Activated T-cell treated with anti-CD3 and anti-CD28 coated beads, Interleukin-2, amount 50 U/mL, for 48 hours (primary cell): ENCODE results near the gene SLC7A4.
"Not testable (repeated sequence)": the region's sequence is repeated elsewhere in the genome, so short reads cannot be mapped to it uniquely, and the experiment has no call there.

Experiments
- DNase-seq, 2 experiments: peaks; one replicate each; pipeline ENCODE4 v3.0.0-alpha.2; 2020

SLC7A4 gene, protein sequence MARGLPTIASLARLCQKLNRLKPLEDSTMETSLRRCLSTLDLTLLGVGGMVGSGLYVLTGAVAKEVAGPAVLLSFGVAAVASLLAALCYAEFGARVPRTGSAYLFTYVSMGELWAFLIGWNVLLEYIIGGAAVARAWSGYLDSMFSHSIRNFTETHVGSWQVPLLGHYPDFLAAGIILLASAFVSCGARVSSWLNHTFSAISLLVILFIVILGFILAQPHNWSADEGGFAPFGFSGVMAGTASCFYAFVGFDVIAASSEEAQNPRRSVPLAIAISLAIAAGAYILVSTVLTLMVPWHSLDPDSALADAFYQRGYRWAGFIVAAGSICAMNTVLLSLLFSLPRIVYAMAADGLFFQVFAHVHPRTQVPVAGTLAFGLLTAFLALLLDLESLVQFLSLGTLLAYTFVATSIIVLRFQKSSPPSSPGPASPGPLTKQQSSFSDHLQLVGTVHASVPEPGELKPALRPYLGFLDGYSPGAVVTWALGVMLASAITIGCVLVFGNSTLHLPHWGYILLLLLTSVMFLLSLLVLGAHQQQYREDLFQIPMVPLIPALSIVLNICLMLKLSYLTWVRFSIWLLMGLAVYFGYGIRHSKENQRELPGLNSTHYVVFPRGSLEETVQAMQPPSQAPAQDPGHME

DNA sequence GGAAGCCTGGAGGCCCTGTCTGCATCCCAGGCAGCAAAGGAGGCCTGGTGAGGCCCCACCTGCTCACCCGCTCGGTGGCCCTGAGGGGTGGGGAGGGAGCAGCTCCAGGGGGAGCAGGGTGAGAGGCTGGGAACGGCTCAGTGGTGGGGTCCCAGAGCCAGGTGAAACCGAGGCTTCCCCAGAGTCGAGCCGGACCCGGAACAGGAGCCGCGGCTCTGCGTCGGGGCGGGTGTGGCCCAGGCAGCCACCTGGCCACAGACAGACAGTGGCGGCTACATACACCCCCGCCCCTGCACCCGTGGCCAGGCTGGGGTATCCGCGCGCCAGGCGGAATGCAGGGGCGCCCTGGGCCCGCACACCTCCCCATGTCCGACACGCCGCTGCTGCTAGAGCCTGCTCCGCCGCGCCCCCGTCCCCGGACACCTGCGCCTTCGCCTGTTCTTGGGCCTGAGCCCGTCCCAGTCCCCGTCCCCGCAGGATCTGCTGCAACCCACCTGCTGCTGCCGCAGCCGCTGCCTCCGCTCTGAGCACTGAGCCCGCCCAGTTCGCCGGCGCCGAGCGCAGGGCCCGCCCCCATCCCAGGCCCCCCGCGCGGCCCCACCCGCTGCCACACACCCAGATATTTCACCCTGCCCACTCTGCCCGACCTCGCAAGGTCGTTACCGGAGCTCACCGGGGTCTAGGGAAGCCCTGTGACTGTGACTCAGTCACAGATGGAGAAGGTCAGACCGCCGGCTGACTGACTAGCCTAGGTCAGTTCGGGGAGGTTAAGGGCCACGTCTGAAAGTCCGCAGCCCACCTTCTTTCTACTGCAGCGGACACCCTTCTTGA is at the start of gene SLC7A4:
SLC7A4 (minus strand) TSS at position 525 of the 831 bp plus-strand sequence. CDS start 749 bp downstream, outside the sequence.
- DNase-seq = no peak

DNA sequence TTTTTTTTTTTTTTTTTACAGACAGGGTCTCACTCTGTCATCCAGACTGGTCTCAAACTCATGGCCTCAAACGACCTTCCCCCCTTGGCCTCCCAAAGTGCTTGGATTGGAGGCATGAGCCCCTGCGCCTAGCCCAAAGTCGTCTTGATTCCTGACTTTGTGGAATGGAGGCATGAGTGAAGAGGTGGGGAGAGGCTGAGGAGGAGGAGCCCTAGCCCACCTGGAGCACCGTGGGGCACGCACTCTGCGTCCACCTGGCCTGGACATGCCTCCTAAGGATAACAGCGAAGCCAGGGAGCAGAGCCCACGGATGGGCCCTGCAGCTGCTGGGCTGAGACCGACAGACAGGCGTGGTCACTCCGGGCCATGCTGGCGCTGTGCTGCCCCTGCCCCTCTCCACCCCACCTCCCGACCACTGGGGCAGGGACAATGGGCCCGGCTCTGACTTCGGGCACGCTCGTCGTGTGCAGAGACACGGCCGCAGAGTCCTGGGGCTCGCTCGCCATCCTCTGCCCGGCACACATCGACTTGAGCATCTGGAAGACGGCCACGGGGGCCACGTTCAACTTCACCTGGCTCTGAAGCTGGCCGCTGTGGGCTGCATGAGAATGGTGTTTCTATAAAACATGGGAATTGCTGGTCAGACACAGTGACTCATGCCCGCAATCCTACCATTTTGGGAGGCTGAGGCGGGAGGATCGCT is 48.2 kb upstream of the SLC7A4 start:
- DNase-seq = no peak

DNA sequence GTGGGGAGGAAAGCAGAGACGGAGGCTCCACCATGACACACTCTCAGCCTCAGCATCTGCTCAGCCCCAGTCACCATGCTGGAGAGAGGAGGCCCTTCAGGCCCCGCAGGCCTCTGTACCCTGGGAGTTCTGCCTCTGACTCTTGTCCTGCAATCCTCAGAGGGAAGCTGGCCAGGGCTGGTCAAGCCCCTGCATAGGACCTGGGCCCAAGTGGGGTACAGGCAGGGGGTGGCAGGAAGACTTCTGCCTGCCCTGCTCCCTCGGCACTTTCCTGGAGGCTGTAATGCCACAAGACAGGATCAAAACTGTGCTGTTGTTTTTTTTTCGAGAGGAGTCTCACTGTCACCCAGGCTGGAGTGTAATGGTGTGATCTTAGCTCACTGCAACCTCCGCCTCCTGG is 47.1 kb upstream of the SLC7A4 start:
- no peak for DNase-seq

DNA sequence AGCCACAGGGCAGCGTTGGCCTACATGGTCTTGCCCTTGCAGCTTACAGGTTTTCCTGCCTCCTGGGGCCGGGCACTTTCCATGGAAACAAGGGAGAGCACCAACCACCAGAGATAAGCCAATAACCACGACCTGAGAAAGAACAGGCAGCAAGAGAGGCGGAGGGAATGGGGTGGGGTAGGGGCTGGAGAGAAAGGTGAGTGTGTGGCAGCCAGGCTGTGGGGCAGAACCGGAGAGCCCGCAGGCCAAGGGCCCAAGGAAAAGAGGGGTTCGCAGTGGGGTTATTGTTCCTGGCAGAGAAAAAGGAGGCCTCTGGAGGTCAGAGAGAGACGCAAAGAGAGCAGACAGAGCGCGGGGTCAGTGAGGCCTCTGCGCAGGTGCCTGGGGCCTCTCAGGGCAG is 46.6 kb upstream of the SLC7A4 start:
- no peak for DNase-seq

DNA sequence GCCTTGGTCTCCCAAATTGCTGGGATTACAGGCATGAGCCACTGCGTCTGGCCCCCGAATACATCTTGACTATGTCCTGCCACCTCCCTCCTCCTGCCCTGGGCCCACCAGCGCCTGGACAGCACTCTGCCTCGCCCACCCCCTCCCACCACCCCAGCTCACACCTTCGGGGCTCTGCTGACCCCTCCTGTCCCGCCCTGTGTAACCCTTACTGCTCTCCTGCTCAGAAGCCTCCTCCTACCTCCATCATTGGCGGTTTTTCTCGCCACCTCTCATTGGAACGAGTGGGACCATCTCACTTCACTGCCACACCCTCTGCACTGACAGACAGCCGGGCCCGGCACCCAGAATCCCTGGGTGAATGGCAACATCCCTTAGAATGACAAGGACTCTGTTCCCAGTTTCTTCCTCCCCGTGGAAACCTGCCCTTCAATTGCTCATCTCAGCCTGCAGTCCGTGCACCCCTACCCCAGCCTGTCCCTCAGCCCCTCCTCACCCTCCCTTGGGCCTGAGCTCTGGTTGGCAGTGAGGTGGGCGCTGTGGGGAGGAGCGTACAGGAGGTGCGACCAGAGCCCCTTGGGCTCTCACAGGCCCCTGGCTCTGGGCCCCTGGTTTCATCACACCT is 45.6 kb upstream of the SLC7A4 start:
- no peak for DNase-seq

DNA sequence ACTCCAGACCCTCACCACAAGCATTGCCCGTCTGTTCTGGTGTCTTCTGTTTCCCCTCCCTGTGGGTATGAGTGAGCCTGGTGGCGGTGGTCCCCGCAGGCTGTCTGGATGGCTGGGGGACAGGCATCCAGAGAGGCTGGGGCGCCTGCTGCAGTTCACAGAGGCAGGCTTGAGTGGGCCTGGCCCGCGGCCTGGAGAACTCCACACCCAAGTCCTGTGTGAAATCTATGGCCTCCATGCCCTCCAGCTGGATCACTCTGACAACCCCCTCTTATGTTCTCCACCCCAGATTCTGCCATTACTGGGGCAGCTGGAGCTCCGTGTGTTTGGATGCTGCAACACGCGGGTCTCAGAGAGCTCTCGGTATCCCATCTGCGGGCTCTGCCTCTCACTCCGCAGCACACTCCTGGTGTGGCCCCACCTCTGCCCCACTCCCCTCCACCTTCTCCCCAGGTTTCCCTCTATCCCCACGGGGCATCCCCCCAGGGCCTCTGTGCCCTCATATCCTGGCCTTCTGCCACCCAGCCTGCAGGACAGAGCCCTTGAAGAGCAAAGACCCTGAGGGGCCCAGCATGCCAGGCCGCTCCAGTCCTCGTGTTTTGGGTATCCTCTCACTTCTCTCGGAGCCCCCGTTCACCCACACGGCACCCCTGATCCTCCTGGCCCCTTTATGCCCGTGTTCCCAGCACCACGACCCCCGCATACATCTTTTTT is 44.7 kb upstream of the SLC7A4 start:
- DNase-seq = no peak

DNA sequence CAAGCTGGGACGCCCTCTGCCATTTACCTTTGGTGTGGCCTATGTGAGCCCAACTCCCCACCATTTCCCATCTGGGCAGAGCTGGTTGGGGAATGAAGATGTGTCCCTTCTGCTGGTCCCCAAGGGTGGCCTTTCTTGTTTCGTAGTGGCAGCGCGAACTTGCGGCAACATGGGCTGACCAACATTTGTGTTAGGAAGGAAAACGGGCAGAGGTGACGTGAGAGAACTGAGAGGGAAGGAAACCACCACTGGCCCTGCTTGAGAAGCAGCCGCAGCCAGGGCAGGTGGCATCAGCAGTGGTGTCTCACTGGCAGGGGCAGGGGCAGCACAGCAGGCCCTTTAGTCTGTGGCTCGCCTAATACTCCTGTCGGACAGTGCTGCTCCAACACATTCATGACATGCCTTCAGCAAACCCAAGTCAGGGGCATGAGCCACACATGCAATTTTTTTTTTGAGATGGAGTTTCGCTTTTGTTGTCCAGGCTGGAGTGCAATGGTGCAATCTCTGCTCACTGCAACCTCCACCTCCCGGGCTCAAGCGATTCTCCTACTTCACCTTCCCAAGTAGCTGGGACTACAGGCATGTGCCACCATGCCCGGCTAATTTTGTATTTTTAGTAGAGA is 43.3 kb upstream of the SLC7A4 start:
- DNase-seq = no peak

DNA sequence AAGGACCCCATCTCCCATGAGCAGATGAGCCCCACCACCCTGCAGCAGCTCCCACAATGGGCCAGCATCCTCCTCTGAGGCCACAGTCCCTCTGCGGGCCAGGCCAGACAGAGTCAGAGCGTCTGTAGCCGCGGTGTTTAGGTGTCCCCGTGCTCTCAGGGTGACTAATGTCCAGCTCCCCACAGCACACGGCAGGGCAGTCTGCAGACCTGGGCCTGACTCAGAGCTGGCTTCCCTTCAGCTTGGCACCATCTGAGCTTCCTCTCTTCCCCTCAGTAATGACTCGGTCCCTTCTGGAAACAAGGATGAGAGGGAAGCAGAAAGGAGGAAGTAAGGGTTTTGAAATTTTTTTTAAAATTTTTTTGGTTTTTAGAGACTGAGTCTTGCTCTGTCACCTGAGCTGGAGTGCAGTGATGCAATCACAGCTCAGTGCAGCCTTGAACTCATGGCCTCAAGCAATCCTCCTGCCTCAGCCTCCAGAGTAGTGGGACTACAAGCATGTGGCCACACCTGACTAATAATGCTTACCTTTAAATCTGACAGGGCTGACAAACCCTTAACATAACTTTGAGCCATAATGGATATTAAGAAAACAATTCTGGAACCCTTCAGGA is 41.8 kb upstream of the SLC7A4 start:
- DNase-seq = no peak

DNA sequence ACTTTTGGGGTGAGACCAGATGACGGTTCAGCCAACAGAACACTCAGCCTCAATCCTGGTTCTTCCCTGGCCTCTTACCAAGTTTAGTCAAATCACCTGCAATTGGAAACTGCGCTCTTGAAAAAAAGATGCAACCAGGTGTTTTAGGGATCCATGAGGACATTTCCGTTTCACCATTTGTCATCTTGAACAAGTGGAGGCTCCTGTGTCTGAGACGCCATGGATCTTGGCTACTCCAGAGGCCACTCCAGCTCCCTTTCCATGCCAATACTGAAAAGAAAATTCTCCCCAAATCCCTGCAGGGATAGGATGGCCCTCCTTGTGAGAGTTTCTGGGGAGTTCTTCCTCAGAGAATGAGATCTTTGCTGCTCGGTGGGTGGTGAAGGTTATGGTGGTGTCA is 41.1 kb upstream of the SLC7A4 start:
- DNase-seq = no peak

DNA sequence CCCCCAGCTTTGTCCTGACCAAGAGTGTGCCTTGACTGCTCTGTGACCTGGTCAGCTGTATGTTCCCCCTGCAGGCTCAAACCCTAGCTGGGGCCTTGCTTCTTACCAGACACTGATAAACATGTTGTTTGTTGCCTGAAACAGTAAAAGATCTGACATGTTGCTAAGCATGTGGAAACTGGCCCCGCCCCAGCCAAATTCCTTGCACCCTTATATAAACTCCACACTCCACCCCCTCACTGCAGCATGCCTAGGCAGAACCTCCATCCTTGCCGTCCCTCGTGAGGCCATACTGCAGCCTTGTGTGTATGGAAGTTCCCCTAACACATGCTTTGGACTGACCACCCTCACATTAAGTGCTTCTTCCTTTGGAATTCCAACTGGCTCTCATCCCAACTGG is 40.7 kb upstream of the SLC7A4 start:
- no peak for DNase-seq

DNA sequence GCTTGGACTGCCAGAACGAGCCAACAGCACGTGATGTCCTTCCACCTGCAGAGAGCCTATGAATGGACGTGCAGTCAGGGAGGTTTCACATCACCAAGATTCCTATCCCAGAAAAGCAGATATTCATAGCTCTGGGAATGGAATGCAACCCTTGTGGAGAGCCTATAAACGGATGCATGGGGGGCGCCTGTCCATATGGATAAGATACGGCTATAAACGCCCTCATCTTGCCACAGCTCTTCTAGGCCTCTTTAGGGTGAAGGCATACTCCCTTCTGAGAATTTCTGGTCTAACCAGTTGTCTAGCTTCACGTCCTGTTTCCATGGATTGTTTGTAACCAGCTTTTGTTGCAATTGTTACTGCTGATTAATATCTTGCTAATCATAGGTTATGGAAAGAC is 39.4 kb upstream of the SLC7A4 start:
- not testable (repeated sequence) for DNase-seq

DNA sequence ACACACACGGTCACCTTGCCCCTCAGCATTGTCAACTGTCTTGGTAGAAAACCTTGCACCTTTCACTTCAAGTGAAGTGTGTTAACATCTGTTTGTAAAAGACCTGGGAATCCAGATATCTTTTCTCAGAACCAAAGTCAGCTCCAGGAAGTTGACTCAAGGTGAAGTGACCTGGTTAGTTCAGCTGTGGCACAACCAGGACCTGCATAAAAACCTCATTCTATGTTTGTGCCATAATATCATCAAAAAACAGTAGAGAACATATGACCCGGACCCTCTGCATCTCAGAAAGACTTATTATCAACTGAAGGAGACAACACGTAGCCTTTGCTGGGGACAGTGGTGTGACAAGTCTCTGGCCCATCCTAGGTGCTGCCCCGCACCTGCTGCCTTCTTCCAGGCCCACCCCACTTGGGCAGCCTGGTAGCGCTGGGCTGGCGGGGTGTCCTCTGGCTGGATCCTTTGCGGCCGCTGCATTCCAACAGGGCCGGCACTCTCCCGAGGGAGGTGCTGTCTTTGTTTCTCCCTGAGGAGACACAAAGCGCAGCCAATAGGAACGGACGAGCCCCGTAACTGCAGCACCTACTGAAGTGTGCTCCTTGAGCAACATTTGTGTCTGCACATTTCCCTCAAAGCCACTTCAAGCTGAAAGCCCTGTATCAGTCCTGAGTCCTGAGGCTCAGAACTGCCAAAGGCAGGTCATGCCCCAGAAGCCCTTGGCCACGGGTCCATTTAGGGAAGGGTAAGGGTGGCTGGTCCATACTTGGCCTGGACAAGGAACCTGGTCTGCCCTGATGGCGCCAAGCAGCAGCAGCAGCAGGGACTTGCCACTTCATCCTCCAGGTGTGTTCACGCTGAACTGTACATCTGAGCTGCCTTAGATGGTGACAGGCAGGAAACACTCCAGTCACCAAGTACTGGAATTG is 38.6 kb upstream of the SLC7A4 start:
- no peak for DNase-seq

DNA sequence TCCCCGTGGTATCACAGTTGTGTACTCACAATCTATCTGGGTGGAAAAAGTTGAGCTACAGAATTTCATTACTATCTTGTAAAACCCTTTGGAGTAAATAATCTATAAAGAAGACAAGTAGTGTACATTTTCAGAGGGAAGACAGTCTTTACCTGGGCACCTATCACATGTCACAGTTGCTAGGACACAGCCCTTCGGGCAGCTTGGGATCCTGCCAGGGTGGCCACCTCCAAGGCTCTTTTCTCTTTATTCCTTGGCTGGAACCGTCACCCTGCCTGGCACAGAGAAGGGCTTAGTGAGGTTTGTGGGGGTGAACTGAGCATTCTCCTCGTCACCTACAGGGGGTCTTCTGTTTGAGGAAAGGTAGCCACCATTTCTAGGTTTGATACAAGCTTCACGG is 37.0 kb upstream of the SLC7A4 start:
- no peak for DNase-seq

DNA sequence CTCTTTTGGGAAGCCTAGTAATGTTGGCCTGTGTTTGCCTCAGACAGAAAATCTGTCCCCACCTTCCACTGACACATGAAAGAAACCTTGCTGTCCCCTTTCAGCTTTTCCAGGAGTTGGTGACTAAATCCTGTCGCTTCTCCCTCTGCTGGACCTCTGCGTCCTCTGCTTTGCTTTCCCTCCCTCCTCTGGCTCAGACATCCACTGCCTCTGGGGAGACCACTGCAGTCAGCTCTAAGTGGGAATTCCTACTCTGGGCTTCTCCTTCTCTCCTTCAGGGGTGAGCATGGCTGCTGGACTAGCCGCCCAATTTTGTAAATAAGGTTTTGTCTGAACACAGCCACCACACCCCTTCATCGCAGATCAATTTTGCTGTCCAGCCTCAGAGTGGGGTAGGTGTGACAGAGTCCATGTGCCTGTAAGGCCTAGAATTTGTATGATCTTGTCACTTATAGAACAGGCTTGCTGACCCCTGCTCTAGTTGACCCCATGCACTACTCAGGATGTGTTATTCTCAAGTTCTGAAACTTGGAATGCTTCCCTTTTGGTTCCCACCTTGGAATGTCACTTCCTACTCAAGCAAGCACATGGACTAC is 36.4 kb upstream of the SLC7A4 start:
- DNase-seq = no peak

DNA sequence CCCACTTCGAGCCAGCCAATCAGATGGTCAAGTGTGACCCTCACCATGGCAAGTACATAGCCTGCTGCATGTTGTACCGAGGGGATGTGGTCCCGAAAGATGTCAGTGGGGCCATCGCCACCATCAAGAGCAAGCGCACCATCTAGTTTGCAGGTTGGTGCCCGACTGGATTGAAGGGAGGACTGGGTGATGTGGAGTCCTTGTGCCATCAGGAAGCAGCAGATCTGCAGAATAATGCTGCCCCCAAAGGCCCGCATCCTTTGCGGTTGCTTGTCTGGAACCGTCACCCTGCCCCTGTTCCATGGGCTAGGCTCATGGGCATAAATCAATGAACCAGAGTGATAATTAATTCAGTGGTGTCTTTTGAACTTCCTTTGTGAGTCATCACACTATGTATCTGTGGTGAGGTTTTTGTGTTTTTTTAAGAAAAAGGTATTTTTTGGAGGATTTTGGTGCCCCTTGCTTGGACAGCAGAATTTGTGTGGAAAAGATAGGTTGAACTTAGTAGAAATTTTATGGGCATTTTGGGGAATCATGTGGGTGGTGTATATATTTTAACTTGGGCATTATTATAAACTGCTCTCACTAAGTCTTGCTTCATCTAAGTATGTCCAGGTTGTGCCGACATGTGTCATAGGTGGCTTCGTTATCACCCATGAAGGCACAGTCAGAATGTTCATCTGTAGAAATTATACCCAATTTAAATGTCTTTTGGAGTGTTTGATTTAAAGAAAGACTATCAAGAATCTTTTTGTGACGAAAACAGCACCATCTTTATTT is 35.7 kb upstream of the SLC7A4 start:
- no peak for DNase-seq

DNA sequence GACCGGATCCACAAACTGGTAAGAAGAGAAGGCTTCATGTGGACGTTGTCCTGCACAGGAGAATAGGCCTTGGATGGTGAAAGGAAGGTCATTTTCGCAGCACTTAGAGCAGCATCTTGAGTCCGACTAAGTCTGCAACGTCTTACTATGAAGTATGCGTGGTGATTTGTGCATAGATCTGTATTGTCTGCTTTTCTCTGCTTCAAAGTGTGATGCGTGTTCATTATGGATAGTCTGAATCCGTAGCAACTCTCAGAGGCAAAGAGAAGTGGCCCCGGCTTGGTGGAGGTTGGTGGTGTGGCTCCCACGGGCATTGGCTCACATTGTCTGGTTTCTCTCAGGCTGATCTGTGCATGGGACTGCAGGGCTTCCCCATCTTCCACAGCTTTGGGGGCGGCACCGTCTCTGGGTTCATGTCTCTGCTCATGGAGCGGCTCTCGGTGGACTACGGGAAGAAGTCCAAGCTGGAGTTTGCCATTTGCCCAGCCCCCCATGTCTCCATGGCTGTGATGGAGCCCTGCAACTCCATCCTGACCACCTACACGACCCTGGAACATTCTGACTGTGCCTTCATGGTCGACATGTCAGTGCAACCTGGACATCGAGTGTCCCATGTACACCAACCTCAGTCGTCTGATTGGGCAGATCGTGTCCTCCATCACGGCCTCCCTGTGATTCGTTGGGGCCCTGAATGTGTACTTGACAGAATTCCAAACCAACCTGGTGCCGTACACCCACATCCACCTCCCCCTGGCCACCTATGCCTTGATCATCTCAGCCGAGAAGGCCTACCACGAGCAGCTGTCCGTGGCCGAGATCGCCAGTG is 34.9 kb upstream of the SLC7A4 start:
- DNase-seq = no peak
